GM21360 (cell line): ENCODE measurements around the gene SLC6A3.

Experiments
- ATAC-seq: cut with Tn5 transposase; IDR thresholded peaks from one replicate; pipeline ENCODE4 v1.9.1; 2021; ENCODE audit warnings: mild to moderate bottlenecking, moderate library complexity; ENCODE audit not compliant: unreplicated experiment

SLC6A3 gene

GRCh38 chr5:1445313-1445688 is at the start of gene SLC6A3:
Gene SLC6A3 (minus strand): TSS chr5:1445440. CDS start chr5:1443197, 2,243 bp downstream.
- no peak for ATAC-seq

GRCh38 chr5:1493941-1494340 is 48.7 kb upstream of the SLC6A3 start:
- no peak for ATAC-seq

- ATAC-seq = no peak
Observed at GRCh38 chr5:1493413-1493812, 48.2 kb upstream of the SLC6A3 start.

GRCh38 chr5:1492757-1493156 is 47.5 kb upstream of the SLC6A3 start:
- ATAC-seq = no peak

GRCh38 chr5:1490376-1490775 is 45.1 kb upstream of the SLC6A3 start:
- ATAC-seq = no peak

- no peak for ATAC-seq
Observed at GRCh38 chr5:1489754-1490153, 44.5 kb upstream of the SLC6A3 start.

GRCh38 chr5:1488882-1489680 is 43.8 kb upstream of the SLC6A3 start:
- ATAC-seq = peak; percentile 49

DNA sequence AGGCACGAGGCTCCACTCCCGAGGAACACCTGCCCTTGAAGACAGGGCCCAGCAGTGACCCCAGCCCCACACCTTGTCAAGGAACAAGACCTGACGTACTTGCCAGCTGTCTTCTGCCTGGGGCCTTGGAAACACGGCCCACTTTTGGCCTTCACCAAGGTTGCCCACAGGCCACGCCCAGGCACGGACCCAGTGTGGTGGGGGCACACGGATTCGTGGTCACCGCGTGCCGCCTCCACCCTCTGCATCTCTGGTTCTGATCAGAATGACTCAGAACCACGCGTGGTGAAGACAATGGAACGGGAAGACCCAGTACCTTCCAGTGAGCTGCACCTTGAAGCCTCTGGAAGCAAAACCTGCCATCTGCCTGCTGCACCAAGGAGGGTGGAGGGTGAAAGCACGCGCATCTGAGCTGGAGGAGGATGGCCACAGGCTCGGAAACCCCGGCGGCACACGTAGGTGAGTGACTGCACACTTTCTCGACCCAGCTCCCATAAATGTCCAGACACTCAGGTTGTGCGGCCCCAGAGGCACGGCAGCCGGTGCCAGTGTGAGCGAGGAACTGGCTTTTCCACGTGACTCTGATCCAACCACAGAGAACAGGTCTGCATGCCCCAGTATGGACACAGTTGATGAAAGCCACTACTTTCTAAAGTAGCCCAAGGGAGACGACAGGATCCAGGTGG is 42.0 kb upstream of the SLC6A3 start:
- ATAC-seq = no peak

DNA sequence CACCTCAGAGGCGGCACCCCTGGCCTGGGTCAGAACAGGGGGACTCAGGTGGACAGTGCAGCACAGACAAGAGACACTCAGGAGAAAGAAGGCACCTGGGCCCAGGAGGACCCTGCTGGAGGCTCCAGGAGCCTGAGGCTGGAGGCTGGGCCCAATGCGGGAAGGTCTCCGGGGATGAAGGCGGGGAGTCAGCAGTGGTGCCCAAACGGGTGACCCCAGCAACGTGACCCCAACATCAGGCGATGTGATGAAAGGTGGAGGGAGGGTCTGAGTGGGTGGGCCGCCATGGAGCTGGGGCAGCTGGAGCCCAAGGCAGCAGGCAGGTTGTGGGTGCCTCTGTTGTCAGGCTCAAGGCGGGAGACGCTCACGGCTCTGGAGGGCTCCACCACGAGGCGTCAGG is 41.0 kb upstream of the SLC6A3 start:
- no peak for ATAC-seq

DNA sequence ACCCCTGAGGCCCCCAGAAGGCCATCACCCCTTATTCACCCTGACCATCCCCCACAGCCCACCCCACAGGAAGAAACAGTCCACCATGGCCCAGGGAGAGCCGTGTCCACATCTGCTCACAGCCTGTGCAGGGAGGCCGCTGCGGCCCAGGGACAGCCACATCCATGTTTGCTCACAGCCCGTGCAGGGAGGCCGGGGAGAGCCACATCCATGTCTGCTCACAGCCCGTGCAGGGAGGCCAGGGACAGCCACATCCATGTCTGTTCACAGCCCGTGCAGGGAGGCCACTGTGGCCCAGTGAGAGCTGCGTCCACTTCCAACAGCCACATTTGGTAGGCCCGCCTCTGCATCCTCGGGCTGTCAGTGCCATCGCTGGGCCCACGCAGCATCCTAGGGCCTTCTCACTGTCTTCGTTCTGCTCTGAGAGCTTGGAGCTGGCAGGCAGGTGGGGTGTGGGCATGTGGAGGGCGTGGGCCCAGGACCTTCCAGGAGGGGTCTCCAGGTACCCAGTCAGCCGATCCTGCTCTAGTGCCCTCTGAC is 40.4 kb upstream of the SLC6A3 start:
- ATAC-seq = no peak

DNA sequence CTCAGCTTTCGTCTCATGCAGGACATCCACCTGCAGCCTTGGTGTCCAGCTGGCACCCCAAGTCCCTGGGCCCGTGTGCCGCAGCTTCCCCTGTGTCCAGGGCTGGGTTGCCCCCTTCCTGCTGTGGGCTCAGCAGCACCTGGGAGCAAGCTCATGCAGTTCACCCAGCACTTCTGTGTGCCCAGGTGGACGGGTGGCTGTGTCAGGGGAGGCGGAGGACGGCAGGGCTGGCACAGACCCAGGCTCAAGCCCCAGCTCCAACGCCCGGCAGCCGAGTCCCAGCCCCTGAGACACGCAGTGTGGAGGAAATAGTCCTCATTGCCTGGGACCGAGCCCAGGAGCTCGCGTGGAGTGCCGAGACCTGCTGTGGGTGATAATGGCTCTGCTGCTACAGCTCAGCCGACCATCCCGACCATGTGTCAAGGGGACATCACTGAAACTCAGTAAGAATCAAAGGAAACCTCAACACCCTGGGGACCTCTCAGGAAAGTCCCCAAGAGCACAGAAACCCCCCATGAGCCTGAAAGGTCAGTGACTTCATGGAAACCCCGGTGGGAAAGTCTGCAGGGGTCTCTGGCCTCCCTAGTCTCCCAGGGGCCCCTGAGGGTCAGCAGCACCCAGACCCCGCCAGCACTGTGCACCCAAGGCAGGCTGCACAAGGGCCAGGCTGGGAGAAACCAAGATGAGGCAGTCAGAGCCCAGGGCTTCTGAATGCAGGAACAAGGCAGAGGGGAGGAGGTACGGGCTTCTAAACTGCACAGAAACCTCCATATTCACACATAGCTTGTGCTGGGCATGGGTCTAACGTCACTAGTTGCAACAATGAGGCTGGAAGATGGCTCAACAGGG is 39.7 kb upstream of the SLC6A3 start:
- peak; percentile 36 for ATAC-seq

DNA sequence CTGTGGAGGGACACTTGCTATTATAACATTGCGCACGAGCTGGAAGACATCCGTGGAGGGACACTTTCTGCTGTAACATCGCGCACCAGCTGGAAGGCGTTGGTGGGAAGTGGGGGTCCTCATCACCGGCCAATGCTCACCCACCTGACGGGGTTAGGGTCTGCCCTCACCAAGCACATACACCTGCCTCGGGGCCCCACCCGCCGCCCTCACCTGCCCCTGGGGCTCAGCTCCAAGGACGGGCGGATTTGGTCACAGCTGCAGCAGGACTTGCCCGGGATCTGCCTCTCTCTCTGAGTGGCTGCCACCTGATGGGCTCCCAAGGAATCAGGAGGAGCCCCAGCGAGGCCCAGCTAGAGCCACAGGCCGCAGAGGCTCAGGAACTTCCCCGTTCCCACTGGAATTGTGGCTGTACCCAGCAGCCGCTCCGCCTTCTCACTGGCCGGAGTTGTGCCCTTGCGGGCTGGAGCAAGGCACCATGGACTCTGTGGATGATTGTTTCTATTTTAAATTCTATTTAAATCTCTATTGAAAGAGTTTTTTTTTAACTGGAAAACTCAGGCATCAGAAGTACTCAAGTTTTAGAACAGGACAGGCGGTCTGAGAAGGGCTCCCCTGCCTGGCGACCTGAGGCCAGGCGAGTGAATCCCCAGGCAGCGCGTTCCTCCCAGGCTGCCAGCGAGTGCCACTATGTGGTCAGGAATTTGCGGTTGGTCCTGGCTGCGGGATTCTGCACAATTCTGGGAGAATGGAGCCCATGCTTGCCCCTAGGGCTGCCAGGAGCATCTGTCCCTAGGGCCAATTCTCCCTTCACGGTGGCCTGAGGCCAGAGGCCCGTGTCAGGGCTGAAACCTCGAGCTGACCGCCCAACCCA is 38.9 kb upstream of the SLC6A3 start:
- no peak for ATAC-seq

DNA sequence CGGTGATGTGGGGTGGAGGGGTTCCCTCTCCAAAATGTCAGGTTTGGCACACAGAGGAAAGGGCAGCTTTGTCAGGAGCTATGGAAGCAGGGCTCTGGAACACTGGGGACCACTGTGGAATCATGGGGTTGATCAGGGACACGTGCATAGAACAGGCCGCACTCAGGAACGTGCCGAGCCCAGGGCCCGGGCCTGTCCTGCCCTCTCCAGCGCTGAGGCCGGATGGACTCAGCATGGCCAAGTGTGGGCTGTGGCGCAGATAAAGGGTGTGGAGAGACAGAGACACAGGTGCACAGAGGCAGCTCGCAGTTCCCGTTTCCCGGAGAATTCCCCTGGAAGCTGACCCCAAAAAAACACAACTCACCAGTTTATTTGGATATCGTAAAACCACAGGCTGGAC is 37.8 kb upstream of the SLC6A3 start:
- no peak for ATAC-seq

DNA sequence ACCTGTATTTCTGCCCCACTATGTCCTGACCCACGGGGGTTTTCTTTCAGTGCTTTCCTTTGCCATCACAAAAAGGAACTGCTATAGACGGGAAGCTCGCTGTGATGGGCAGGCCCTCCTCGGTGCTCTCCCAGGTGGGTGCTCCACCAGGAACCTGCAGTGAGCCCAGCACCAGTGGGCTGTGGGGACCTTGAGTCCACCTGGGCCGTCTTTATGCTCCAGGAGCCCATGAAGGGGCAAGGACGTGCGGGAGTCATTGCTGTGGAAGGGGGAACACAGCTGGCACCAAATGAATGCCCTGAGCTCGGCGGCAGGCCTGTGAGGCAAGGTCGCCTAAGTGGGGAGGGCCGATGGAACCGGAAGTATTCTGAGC is 36.7 kb upstream of the SLC6A3 start:
- no peak for ATAC-seq

DNA sequence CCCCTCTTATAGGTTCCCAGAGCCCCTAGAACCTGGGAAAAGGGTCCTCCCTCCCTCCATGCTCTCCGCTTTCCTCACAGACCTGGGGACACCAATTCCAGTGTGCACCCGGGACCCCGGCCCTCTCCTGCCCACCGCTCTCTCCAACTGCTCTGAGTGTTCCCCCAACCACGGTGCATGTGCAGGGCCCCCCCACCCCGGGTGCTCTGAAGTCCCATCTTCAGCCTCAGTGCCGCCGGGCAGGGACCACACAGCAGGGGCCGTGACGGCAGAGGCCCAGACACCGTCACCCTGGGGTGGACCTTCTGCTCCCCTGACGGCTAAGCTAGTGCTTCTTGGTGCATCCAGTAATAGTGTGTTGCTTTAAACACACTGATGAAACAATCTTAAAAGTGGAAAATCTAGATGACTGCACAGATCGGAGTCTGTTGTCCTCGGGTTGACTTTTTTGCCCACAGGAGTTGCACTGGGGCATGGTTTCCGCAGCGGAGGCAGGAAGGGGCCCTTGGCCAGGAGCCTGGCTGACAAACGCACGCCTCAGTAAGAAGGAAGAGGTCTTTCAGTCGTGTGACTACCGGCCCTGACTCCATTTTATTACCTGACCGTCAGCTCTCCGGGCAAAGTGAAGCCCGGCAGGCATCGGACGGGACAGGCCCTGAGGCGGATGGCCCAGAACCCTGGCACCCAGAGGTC is 36.2 kb upstream of the SLC6A3 start:
- ATAC-seq = no peak

DNA sequence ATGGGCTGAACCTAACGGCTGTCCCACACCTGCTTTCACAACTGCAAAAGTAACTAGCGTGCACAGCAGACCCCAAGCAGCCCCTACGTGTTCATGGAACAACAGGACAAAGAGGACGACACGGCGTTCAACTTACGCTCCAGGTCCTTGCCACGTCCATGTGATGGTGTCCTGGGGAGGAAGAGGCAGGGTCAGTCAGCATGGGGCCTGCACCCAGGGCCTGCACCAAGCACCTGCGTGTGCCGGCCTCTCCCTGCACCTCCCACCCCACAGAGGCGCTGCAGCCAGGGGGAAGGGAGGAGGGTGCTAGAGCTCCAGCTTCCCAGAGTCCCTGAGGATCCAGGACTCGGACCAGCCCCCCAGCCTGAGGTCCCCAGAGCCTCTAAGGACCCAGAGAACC is 35.6 kb upstream of the SLC6A3 start:
- no peak for ATAC-seq

- peak; percentile 29 for ATAC-seq
Observed at GRCh38 chr5:1480217-1480616, 35.0 kb upstream of the SLC6A3 start.

DNA sequence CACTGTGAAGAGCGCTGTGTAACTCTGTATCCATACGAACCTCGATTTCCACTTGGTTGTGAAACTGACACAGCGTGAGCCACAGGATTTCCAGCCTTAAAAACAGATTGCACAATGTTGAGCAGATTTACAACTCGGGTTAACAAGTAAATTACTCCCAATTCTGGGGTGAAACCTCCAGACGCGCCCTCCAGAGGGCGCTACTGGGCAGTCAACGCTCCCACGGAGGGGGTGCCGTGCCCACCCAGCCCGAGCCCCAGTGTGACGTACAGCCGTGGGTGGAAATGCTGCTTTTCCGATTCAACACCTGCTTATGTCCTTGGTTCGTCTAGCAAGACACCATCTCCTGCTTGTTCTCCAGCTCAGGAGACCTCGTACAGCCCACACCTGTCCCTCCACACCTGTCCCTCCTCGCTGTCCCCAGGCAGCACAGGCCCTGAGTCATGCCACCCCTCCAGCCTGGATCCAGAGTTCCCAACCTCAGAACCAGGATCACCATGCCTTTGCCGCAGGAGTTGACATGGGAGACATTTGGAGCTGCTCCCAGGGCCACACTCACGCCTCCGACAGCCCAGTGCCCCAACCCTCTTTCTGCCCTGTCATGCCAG is 34.4 kb upstream of the SLC6A3 start:
- ATAC-seq = no peak

DNA sequence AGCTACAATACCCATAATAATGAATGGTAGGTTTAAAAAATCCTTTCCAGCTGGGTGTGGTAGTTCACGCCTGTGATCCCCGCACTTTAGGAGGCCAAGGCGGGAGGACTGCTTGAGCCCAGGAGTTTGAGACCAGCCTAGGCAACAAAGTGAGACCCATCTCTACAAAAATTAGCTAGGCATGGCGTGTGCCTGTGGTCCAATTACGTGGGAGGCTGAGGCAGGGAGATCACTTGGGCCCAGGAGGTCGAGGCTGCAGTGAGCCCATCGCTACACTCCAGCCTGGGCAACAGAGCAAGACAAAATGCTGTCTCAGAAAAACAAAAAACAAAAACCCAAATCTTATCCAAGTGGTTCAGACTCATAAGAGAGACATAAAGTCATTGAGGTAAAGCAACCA is 33.8 kb upstream of the SLC6A3 start:
- no peak for ATAC-seq
